IPS-18a (cell line): ENCODE results near the gene GTF2IRD1.
"Not testable (repeated sequence)": the region's sequence is repeated elsewhere in the genome, so short reads cannot be mapped to it uniquely, and the experiment has no call there.

ENCODE experiments used
- H3K27ac ChIP-seq: one replicate; pipeline ENCODE4 v1.5.1; 2013; ENCODE audit warnings: low read length
- H3K27me3 ChIP-seq: one replicate; pipeline ENCODE4 v1.6.1; 2013; ENCODE audit warnings: mild to moderate bottlenecking, low read length; ENCODE audit not compliant: control insufficient read depth, insufficient read depth
- H3K36me3 ChIP-seq: one replicate; pipeline ENCODE4 v1.6.1; 2013; ENCODE audit warnings: low read depth, low read length; ENCODE audit not compliant: control insufficient read depth
- H3K4me1 ChIP-seq: one replicate; pipeline ENCODE4 v1.6.1; 2013; ENCODE audit warnings: low read depth, low read length; ENCODE audit not compliant: control insufficient read depth
- H3K4me3 ChIP-seq: one replicate; pipeline ENCODE4 v1.5.1; 2013; ENCODE audit warnings: low read length
- H3K9ac ChIP-seq: one replicate; pipeline ENCODE4 v1.6.1; 2013; ENCODE audit warnings: mild to moderate bottlenecking, low read length, moderate library complexity
- H3K9me3 ChIP-seq: one replicate; pipeline ENCODE4 v1.6.1; 2013; ENCODE audit warnings: low read depth, low read length; ENCODE audit not compliant: control insufficient read depth

The GTF2IRD1 gene

DNA sequence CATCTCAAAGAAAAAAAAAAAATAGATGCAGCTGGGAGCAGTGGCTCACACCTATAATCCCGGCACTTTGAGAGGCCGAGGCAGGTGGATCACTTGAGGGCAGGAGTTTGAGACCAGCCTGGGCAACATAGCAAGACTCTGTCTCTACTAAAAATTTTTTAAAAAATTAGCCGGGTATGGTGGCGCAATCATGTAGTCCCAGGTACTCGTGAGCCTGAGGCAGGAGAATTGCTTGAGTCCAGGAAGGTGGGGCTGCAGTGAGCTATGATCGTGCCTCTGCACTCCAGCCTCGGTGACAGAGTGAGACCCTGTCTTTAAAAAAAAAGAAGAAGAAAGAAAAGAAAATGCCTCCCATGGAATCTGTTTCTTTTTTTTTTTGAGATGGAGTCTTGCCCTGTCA is 31.9 kb downstream of the GTF2IRD1 start:
- Histone ChIP-seq H3K4me1 (peaks cover 3% of the 10 kb centered on the region), H3K36me3 (no peaks in the 10 kb centered on the region), H3K27me3 (no peaks in the 10 kb centered on the region), H3K9me3 (no peaks in the 10 kb centered on the region), H3K9ac (no peak overlapping the region), H3K4me3 (no peak overlapping the region), H3K27ac (no peak overlapping the region)

DNA sequence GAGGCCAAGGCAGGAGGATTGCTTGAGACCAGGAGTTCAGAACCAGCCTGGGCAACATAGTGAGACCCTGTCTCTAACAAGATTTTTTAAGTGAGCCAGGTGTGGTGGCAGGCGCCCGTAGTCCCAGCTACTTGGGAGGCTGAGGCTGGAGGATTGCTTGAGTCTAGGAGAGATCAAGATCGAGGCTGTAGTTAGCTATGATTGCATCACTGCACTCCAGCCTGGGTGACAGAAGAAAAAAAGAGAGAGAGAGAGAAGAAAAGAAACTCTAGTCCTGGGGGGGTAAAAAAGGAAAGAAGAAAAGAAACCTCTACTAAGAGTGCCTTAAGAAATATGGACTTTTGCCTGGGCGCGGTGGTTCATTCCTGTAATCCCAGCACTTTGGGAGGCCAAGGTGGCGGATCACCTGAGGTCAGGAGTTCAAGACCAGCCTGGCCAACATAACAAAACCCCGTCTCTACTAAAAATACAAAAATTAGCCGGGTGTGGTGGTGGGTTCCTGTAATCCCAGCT is 34.9 kb downstream of the GTF2IRD1 start:
- not testable (repeated sequence) for H3K9ac ChIP-seq, H3K9me3 ChIP-seq, H3K27ac ChIP-seq, H3K4me1 ChIP-seq, H3K36me3 ChIP-seq, H3K27me3 ChIP-seq, H3K4me3 ChIP-seq

DNA sequence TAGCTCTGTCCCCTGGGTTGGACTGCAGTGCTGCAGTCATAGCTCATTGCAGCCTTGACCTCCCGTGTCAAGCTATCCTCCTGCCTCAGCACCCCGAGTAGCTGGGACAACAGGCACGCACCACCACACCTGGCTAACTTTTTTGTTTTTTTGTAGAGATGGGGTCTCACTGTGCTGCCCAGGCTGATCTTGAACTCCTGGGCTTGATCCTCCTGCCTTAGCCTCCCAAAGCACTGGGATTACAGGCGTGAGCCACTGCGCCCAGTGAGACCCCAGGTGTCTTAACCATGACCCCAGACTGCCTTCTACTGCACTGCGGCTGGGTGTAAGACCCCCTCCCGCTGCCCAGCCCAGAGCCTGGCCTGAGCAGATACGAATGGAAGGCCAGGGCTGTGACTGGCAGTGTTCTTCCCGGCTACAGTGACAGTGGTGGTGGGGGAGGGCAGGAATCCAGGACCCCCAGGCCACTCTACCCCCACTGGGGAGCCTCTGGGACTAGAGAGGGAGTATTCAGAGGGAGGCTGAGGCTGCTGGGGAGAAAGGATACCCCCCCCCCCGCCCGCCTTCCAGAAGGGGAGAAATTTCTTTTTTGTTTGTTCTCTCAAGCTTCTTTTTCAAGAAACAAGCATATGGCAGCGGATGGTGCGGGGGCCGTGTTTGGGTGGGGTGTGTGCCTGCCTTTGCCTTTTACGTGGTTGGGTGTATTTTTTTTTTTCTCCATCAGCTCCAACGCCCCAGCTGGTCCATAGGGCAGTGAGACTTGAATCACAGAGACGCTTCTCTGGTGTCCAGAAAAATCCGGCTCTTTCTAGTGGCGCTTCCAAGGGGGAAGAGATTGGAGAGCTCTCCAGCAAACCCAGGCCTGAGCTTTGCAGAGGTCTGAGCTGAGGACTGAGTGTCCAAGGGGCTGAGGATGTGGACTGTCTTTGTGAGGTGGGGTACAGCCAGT is 36.6 kb downstream of the GTF2IRD1 start:
- H3K9me3 ChIP-seq: no peaks in the 10 kb centered on the region
- H3K36me3 ChIP-seq: no peaks in the 10 kb centered on the region
- H3K4me1 ChIP-seq: no peaks in the 10 kb centered on the region
- no peak overlapping the region for H3K9ac ChIP-seq
- H3K27ac ChIP-seq: no peak overlapping the region
- H3K27me3 ChIP-seq: no peaks in the 10 kb centered on the region
- no peak overlapping the region for H3K4me3 ChIP-seq

DNA sequence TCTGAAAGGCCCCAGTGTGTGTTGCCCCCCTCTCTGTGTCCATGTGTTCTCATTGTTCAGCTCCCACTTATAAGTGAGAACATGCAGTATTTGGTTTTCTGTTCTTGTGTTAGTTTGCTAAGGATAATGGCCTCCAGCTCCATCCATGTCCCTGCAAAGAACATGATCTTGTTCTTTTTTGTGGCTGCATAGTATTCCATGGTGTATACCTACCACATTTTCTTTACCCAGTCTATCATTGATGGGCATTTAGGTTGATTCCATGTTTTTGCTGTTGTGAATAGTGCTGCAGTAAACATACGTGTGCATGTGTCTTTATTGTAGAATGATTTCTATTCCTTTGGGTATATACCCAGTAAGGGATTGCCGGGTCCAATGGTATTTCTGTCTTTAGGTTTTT is 37.8 kb downstream of the GTF2IRD1 start:
- H3K9ac ChIP-seq, H3K9me3 ChIP-seq, H3K27me3 ChIP-seq, H3K4me1 ChIP-seq, H3K36me3 ChIP-seq, H3K4me3 ChIP-seq, H3K27ac ChIP-seq: not testable (repeated sequence)

DNA sequence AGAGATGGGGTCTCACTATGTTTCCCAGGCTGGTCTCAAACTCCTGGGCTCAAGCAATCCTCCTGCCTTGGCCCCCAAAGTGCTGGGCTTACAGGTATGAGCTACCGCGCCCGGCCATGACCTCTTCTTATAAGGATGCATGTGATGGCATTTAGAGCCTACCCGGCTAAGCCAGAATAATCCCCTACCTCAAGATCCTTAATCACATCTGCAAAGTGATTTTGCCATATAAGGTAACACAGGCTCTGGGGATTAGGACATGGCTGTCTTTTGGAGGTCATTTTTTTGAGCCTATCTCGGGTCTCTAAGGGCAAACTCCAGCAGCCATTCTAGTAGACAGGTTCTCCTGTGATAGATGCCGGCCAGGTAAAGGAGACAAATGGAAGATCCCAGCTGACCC is 39.6 kb downstream of the GTF2IRD1 start:
- H3K9me3 ChIP-seq: no peaks in the 10 kb centered on the region
- H3K27me3 ChIP-seq: no peaks in the 10 kb centered on the region
- no peak overlapping the region for H3K9ac ChIP-seq
- H3K4me1 ChIP-seq: no peaks in the 10 kb centered on the region
- H3K27ac ChIP-seq: no peak overlapping the region
- no peaks in the 10 kb centered on the region for H3K36me3 ChIP-seq
- no peak overlapping the region for H3K4me3 ChIP-seq

DNA sequence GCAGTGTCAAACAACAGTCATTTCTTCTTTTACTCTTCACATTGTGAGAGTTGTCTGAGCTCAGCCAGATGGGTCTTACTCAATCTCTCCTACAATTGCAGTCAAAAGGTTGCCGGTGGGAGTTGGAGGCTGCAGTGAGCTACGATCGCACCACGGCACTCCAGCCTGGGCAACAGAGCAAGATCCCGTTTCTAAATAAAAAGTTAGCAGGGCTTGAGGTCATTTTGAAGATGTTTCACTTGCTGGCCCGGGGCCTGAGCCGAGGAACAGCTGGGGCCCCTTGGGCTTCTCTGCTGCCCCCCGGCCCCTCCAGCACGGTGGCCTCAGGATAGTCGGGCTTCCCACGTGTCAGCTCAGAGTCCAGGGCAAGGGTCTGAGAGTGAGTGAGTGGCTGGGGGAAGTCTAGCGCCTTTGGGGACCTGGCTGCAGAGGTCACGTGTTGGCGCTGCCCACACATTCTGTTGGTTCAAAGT is 40.4 kb downstream of the GTF2IRD1 start:
- Histone ChIP-seq H3K36me3 (no peaks in the 10 kb centered on the region), H3K9me3 (no peaks in the 10 kb centered on the region), H3K4me1 (no peaks in the 10 kb centered on the region), H3K27ac (no peak overlapping the region), H3K4me3 (no peak overlapping the region), H3K9ac (no peak overlapping the region), H3K27me3 (no peaks in the 10 kb centered on the region)

DNA sequence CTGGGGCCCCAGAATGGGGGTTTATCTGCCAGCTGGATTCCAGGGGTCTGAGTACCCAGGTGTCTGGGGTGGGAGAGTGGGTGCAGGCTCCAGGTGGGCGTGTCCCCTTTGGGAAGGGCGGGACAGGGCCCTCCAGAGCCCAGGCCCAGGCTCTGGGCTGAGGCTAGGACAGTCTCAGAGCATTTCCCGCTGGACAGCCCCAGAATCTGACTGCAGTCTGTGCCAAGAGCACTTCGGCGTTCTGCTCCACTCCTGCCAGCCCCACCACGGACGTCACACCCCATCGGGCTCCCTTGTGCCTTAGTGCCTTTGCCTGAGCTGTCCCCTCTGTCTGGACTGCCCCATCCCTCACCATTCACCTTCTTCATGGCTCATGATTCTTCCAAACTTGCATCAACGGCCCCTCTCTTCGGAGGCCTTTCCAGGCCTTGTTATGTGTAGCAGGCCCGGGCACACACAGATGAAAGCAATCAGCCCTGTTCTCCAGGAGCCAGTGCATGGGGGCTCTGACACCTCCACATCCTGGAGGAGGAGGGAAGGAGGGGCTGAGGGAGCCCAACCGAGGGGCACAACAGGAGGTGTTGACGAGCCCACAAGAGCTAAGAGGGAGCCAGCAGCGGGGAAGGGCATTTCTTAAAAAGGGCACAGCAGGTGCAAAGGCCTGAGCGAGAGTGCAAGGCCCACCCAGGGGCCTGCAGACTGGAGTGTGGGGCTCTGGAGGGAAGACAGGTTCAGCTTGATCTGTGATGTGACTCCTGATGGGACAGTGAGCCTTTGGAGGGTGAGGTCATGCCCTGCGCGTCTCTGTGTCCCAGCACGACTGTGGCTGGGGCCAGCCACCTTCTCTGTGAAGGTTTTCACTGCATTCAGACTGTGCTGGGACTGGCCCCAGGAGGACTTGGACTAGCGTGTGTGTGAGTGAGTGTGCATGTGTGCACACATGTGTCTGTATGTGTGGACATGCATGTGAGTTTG is 41.7 kb downstream of the GTF2IRD1 start:
- Histone ChIP-seq H3K36me3 (no peaks in the 10 kb centered on the region), H3K9me3 (no peaks in the 10 kb centered on the region), H3K4me1 (no peaks in the 10 kb centered on the region), H3K27ac (no peak overlapping the region), H3K27me3 (no peaks in the 10 kb centered on the region), H3K9ac (no peak overlapping the region), H3K4me3 (no peak overlapping the region)

DNA sequence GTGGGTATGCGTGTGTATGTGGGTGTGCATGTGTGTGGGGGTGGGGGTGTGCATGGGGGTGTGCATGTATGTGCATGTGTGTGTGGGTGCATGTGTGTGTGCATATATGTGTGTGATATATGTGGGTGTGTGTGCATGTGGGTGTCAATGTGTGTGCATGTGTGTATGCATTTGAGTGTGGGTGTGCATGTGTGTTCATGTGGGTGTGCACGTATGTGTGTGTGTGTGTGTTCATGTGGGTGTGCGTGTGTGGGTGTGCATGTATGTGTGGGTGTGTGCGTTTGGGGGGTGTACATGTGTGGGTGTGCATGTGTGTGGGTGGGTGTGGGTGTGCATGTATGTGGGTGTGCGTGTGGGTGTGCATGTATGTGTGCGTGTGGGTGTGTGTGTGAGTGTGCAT is 42.6 kb downstream of the GTF2IRD1 start:
- Histone ChIP-seq H3K4me1 (no peaks in the 10 kb centered on the region), H3K27ac (no peak overlapping the region), H3K27me3 (no peaks in the 10 kb centered on the region), H3K4me3 (no peak overlapping the region), H3K9ac (no peak overlapping the region), H3K9me3 (no peaks in the 10 kb centered on the region), H3K36me3 (no peaks in the 10 kb centered on the region)

DNA sequence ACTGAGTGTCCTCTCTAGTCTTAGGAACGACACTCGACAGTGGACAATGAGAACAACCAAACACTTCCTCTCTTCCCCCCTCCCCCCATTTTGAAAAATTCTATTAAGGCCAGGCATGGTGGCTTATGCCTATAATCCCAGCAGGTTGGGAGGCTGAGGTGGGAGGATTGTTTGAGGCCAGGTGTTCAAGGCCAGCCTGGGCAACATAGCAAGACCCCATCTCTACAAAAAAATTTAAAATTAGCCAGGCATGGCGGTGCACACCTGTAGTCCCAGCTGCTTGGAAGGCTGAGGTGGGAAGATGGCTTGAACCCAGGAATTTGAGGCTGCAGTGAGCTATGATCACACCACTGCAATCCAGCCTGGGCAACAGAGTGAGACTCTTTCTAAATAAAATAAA is 43.1 kb downstream of the GTF2IRD1 start:
- not testable (repeated sequence) for H3K9ac ChIP-seq, H3K9me3 ChIP-seq, H3K4me1 ChIP-seq, H3K4me3 ChIP-seq, H3K27me3 ChIP-seq, H3K36me3 ChIP-seq, H3K27ac ChIP-seq

DNA sequence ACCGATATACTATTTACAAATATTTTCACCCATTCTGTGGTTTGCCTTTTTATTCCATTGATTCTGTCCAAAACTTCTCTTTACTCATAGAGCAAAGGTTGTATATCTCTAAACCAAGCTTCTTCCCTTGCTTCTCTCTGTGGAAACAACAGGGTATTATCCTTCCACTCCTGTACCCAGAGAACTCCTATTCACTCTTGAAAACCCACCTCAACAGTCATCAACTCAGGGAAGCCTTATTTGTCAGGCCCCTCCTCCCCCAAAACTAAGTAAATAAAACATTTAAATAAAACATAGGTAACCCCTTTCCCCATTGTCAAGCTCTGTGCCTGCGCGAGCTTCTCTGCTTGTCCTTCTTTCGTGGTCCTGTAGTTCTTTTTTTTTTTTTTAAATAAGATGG is 44.6 kb downstream of the GTF2IRD1 start:
- Histone ChIP-seq H3K9me3 (no peaks in the 10 kb centered on the region), H3K4me1 (no peaks in the 10 kb centered on the region), H3K4me3 (no peak overlapping the region), H3K9ac (no peak overlapping the region), H3K27me3 (no peaks in the 10 kb centered on the region), H3K27ac (no peak overlapping the region), H3K36me3 (no peaks in the 10 kb centered on the region)

DNA sequence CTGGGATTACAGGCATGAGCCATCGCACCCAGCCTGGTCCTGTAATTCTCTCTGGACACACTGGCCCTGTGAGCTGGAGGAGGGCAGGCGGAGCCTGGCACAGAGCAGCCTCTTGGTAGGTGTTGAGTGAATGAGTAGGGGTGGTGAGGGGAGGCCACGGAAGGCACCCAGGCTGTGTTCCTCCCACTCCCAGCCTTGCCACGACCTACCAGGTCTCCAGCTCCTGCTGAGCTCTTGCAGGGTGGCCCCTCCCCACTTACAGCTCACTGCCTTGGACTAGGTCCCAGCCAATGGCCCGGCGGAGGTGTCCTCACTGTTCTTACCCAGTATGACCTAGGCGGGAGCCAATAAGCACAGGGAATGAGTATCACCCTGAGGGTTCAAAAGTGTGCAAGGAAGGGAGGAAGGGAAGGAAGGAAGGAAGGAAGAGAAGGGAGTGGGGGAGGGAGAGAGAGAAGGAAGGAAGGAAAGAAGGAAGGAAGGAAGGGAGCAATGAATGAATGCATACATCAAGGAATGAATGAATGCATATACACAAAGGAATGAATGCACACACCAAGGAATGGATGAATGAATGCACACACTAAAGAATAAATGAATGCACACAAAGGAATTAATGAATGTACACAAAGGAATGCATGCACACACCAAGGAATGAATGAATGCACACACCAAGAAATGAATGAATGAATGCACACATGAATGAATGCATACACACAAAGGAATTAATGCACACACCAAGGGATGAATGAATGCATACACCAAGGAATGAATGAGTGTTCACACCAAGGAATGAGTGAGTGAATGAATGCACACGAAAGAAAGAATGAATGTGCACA is 45.5 kb downstream of the GTF2IRD1 start:
- H3K36me3 ChIP-seq: no peaks in the 10 kb centered on the region
- H3K9ac ChIP-seq: no peak overlapping the region
- H3K4me1 ChIP-seq: no peaks in the 10 kb centered on the region
- H3K27me3 ChIP-seq: no peaks in the 10 kb centered on the region
- no peak overlapping the region for H3K4me3 ChIP-seq
- H3K27ac ChIP-seq: no peak overlapping the region
- no peaks in the 10 kb centered on the region for H3K9me3 ChIP-seq
